GM23248 (cell line): ENCODE measurements around the gene EFCAB3. TPM values are rescaled to one million over a fixed set of nuclear protein-coding genes. Genes with fewer than 3 reads are reported as not detected.

ENCODE experiments used
- polyA plus RNA-seq: library from polyadenylated mRNA; unstranded; fragments of >200 nt; fragmentation: Nextera tagmentation; extraction: Ambion mirVana; gene quantifications from 2 replicates; pipeline ENCODE4 v1.2.1, GENCODE V29; 2016
- small RNA-seq: library from RNA; depleted of rRNA; stranded (forward); fragments of <200 nt; gene quantifications from one replicate; pipeline ENCODE3, GENCODE V24; 2014; ENCODE audit warnings: low read depth, low replicate concordance
- total RNA-seq: library from RNA; depleted of rRNA; stranded (reverse); fragments of >200 nt; shearing (Covaris generic); gene quantifications from 2 replicates; pipeline ENCODE4 v1.2.3, GENCODE V29; 2014; rRNA removed

EFCAB3 gene
- total and polyA plus RNA-seq, 2 experiments from 2014 or later = not detected

Small RNA genes within 50 kb of the gene (small RNA-seq; reads per million reads assigned to genes)
- gene RNU7-52P = not detected

Other genes starting within 250 kb of the EFCAB3 start
- 13.2 and 22.4 TPM in 2 replicates for gene METTL2A, start 43.3 kb downstream of the EFCAB3 start, total RNA-seq
- 19.2 and 20.4 TPM in 2 replicates for gene METTL2A, start 43.3 kb downstream of the EFCAB3 start, polyA plus RNA-seq
- 37.9 and 52.7 TPM in 2 replicates for gene TLK2, start 98.3 kb downstream of the EFCAB3 start, total RNA-seq
- gene TLK2, start 98.3 kb downstream of the EFCAB3 start, polyA plus RNA-seq = 11.4 and 12.6 TPM in 2 replicates
- 675 and 756 TPM in 2 replicates for gene MRC2, start 247.1 kb downstream of the EFCAB3 start, total RNA-seq
- gene MRC2, start 247.1 kb downstream of the EFCAB3 start, polyA plus RNA-seq = 221 and 222 TPM in 2 replicates